Measurements from ENCODE around the gene IL9R.
"Not testable (repeated sequence)": the region's sequence is repeated elsewhere in the genome, so short reads cannot be mapped to it uniquely, and the experiment has no call there.

IL9R gene, protein sequence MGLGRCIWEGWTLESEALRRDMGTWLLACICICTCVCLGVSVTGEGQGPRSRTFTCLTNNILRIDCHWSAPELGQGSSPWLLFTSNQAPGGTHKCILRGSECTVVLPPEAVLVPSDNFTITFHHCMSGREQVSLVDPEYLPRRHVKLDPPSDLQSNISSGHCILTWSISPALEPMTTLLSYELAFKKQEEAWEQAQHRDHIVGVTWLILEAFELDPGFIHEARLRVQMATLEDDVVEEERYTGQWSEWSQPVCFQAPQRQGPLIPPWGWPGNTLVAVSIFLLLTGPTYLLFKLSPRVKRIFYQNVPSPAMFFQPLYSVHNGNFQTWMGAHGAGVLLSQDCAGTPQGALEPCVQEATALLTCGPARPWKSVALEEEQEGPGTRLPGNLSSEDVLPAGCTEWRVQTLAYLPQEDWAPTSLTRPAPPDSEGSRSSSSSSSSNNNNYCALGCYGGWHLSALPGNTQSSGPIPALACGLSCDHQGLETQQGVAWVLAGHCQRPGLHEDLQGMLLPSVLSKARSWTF

DNA sequence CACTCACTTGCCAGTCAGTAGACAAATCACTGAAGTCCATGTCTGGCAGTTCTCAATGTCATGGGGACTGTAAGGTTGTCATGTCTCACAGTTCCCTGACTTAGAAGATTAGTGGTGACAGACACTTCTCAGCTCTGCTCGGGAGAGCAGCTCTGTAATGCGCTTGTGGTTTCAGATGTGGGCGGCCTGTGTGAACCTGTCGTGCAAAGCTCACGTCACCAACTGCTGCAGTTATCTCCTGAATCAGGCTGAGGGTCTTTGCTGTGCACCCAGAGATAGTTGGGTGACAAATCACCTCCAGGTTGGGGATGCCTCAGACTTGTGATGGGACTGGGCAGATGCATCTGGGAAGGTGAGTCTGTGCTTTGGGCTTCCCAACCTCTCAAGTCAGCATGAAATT lies at the start of gene IL9R:
Gene IL9R, plus strand, starts transcription at position 261 of the 400 bp plus-strand sequence. Its CDS starts 64 bp downstream, at position 325.
- peak; percentile 27 for DNase-seq (ENCODE audit: low spot score)

DNA sequence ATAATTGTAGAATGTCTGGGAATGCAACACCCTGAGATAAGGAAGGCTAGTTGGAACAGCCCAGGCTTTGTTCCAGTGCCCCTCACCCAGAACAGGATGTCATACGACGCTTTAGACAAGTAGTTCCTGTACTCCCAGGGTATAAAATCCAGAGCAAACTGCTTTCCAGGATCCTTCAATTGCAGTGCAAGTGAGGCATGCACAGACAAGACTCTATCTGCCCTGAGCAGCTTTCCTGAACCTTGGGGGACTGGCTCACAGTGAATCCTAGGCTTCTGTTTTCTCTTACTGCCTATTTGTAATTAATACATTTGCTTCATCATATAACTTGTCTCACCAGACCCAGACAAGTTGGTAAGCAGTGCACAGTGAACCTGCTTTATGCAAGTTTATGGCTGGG lies 48.4 kb upstream of the IL9R start:
- no peak for DNase-seq (ENCODE audit: low spot score)

DNA sequence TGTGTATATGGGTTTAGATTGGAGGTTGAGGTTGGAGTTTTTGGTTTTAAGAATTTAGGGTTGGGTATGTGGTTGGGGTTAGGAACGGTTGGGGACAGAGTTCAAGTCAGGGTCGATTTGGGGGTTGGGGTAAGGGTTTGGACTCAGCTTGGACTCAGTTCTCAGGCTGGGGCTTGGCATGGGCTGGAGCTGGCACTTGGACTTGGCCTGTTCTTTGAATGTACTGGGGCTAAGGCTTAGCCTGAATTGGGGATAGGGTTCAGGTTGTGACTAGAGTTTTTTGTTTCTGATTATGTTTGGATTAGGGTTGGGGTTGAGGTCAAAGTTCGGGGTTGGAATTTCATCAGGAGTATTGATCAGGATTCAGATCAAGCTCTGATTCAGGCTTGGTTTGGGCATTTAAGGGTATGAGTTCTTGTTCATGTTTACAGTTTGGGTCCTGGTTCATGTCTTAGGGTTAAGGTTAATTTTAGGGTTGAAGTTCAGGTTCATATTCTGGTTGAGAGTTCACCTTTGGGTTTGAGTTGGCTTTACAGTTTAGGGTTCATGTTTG lies 46.2 kb upstream of the IL9R start:
- no peak for DNase-seq (ENCODE audit: low spot score)

DNA sequence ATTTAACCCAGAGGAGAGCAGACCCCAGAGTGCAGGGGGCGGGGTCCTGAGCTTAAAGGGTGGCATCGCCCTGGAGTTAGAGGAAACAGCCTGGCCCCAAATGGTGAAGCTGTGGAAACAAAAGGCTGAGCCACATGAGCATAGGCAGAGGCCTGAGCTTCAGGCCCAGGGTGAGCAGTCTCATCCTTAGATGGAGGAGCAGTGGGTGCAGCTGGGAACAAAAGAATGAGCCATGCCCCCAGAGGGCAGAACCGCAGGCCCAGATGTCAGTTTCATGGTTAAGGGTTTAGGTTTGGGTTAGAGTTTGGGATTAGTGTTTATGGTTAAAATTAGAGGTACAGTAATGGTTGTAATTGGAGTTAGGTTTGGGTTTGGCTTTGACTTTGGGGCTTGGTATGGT lies 44.4 kb upstream of the IL9R start:
- DNase-seq (ENCODE audit: low spot score) = no peak

- no peak for DNase-seq (ENCODE audit: low spot score)
Measured at GRCh38 chrX:155954793-155955192, 42.7 kb upstream of the IL9R start.

- DNase-seq (ENCODE audit: low spot score) = no peak
Measured at GRCh38 chrX:155956099-155956498, 41.4 kb upstream of the IL9R start.

- no peak for DNase-seq (ENCODE audit: low spot score)
Measured at GRCh38 chrX:155956649-155957048, 40.8 kb upstream of the IL9R start.

- DNase-seq (ENCODE audit: low spot score) = no peak
Measured at GRCh38 chrX:155957843-155958242, 39.7 kb upstream of the IL9R start.

GRCh38 chrX:155959018-155959587 lies 38.4 kb upstream of the IL9R start:
- DNase-seq (ENCODE audit: low spot score) = no peak

- no peak for DNase-seq (ENCODE audit: low spot score)
Measured at GRCh38 chrX:155962906-155963305, 34.6 kb upstream of the IL9R start.

GRCh38 chrX:155966876-155967275 lies 30.6 kb upstream of the IL9R start:
- DNase-seq (ENCODE audit: low spot score) = peak; percentile 25

DNA sequence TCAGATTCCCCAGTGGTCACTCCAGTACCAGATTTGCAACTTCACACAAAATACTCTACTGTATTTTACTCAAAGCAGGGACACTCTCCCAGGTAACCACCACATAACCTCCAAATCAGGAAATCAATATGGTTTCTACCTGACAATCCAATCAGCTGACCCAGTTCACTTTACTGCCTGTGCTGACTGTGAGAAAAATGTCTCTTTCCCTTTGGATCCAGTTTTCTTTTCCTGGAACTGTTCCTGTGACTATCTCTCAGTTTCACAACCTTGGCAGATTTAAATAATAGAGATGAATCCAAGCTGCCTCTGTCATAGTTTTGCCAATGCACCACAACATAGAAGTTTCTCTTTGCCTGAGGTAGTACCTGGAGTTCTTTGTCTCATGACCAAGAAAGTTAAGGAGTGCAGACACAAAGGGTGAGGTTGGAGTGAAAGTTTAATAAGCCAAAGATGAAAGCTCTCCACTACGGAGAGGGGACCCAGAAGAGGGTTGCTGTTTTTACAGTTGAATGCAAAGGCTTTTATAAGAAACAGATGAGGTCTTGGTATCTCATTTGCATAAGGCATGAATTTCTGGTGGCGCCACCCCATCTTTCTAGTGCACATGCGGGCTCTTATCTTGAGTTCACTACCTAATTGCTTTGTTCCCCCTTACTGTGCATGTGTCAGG lies 29.7 kb upstream of the IL9R start:
- DNase-seq (ENCODE audit: low spot score) = no peak

DNA sequence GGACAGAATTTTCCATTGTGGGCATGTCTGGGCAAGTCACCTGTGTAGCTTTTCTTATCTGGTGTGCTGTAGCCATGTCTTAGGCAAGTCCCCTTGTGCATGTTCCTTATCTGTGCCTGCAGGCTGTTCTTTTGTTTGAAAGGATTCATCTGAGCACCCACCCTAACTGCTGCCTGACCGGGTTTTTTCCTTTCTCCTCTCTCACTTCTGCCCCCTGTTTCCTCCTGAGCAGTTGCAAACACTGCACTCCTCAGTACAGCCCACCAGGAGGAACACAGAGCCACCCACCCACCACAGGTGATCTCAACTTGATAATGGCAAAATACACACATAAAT lies 29.2 kb upstream of the IL9R start:
- DNase-seq (ENCODE audit: low spot score) = no peak

DNA sequence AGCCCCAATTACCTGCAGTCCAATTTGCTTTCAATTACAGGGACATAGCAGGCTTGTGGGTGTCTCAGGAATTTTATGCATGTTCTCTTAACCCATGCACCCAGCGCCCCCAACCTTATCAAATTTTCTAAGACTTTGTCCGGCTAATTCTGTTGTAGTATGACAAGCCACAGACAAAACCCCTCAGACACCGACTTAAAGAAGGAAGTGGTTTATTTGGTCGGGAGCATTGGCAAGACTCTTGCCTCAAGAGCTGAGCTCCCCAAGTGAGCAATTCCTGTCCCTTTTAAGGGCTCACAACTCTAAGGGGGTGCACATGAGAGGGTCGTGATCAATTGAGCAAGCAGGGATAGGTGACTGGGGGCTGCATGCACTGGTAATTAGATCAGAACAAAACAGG lies 28.7 kb upstream of the IL9R start:
- no peak for DNase-seq (ENCODE audit: low spot score)

DNA sequence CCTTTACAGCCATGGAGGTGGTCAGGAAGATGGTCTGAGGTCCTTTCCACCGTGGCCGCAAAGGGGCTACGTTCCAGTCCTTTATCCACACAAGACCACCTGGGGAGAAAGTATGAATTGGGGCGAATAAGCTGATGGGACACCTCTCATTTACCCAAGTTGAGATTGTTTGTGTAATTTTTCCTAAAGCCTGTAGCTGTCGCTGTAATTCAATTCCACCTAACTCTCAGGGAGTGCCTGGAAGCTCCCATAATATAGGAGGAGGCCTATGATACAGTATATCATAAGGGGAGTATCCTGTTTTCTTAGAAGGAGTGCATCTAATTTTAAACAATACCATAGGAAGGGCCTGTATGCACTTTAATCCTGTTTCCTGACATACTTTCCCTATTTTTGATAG lies 25.8 kb upstream of the IL9R start:
- not testable (repeated sequence) for DNase-seq (ENCODE audit: low spot score)

DNA sequence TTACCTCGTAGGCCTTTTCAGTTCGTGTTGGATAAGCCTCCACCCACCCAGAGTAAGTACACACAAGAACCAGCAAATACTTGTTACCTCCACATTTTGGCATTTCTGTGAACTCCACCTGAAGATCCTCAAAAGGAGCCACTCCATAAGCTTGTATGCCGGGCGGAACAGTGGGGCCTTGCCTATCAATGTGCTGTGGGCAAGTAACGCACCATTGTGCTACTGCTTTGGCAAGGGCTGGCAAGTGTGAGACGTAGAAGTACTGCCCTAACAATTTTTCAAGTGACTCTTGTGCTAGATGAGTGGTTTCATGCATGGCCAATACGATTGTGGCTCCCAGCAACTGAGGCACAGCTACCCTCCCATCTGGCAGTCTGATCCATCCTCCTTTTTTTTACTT lies 25.3 kb upstream of the IL9R start:
- not testable (repeated sequence) for DNase-seq (ENCODE audit: low spot score)

- DNase-seq (ENCODE audit: low spot score) = no peak
Measured at GRCh38 chrX:155983326-155983725, 14.2 kb upstream of the IL9R start.

- no peak for DNase-seq (ENCODE audit: low spot score)
Measured at GRCh38 chrX:155985208-155985607, 12.3 kb upstream of the IL9R start.

- DNase-seq (ENCODE audit: low spot score) = not testable (repeated sequence)
Measured at GRCh38 chrX:155986995-155987394, 10.5 kb upstream of the IL9R start.

DNA sequence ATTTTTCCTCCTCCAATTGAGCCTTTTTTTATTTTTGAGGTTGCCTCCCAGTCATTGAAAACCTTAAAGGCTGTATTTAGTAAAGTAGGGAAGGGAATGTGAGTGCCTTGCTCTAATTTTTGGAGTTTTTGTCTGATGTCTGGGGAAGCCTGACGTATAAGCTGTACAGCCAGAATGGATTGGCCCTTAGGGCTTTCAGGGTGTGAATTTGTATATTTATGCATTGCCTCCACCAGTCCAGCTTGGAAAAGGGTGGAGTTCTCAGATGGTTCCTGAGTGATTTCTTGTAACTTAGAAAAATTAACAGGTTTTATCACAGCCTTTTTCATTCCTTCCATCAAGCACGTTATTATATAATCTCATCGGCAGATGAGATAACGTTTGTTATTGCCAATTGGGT lies 8.6 kb upstream of the IL9R start:
- DNase-seq (ENCODE audit: low spot score) = no peak

- DNase-seq (ENCODE audit: low spot score) = no peak
Measured at GRCh38 chrX:155993421-155993820, 4.1 kb upstream of the IL9R start.

DNA sequence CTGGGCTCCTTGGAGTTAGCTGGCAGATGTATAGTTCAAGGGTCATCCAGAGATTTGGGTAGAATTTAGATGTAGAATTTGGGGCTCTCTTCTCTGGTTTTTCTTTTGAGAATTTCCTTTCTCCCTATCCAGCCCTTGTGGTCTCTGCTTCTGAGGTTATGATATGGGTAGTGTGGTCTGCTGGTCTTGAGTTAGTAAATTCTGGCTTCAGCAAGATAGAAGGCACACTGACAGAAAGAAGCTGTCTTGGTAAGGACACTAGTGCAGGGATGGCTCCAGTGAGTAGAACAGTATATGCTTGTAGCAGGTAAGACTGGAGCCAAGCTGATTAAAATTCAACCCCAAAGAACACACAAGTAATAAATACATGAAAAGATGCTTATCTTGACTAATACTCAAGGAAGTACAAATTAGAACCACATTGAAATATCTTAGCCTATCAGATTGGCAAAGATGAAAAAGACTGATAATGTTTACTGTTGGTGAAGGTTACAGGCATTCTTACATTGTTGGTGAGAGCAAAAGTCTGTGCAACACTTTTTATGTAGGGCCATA lies 2.1 kb upstream of the IL9R start:
- DNase-seq (ENCODE audit: low spot score) = no peak

DNA sequence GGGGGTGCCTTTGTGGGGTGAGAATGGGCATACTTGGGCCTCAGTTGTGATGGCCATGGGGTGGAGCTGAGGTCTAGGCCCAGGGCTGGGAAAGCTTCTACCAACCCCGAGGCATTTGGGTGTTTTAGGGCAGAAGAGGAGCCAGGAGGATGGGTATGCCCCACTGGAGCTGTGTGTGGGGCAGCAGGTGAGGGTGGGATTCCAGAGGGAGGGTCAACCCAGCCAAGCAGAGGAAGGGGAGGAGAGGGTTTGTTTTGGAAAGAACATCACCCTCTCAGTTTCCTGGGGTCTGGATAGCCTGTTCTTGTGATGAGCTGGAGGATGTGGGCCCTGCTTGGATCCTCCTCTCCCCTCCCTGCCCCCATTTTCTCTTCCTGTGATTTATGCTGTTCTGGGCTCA lies 620 bp downstream of the IL9R start:
- no peak for DNase-seq (ENCODE audit: low spot score)
